ENCODE measurements around the gene OPRL1.

Gene OPRL1

DNA sequence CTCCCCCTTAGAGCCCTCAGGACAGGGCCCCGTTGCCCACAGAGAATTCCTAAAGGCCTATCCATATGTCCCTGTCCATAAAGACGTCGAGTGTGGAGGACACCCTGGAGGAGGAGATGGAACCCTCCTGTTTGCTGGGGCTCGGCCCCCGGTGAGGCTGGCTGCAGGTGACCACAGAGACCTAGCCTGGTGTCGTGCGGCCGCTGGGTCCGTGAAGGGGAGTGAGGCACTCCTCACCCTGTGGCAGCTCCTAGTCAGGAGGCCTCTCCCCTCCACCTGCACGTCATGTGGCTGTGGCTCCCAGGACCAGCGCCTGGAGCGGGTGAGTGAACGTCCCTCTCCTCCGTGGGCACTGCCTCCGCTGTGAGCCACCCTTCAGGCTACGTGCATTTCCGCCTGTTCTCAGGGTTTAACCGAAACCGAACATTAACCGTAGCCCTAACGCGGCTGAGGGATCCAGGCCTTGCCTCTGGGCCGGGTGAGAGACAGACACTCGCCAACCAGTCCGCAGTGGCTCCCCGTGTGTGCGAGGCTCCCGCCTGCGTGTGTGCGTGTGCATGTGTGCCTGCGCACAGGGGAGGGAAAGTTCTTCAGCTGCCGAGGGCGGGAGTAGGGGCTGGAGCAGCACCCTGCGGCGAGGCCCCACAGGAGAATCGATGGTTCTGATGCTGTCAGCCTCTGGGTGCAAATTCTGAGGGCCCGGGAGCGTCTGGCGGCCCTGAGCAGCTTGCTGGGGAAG lies 22.8 kb upstream of the OPRL1 start:
- no peak for DNase-seq

- peak; percentile 71 for DNase-seq
These were observed 22.0 kb upstream of the OPRL1 start for GRCh38 chr20:64057628-64058498.

GRCh38 chr20:64058536-64058935 lies 21.3 kb upstream of the OPRL1 start:
- no peak for DNase-seq

- DNase-seq: no peak
These were observed 17.6 kb upstream of the OPRL1 start for GRCh38 chr20:64062276-64062595.

DNA sequence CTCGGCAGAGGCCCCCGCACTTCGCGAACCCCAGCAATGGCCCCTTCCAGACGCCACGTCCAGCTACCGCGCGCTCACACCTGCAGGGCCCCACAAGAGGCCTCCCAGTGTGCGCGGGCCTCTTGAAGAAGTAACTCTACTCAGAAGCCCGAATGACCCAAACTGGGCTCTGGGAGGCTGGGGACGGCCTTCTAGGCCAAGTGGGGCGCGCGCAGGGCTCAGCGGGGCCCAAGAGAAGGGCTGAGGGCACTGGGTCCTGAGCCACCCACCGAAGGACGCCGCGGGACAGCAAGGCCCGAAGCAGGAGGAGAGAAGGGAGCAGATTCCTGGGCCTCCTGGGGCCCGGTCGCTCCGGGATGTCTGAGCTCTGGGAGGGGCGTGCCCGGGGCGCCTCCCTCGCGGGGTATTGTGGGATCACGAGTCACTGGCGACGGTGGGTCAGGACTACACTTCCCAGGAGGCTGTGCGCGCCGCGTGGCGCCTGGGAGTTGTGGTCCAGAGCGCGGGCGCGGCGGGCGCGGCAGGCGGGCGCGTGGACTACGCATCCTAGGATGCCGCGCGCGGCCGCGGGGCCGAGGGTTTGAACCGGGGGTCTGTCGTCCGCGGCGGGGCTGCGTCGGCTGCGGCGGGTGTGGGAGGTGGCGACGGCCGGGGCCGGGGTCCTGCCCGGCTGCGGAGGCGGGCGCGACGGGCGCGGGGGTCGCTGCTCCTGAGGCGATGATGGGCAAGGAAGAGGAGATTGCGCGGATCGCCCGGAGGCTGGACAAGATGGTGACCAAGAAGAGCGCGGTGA lies 17.1 kb upstream of the OPRL1 start, which contains the start of gene TCEA2:
Gene TCEA2 (plus strand): TSS at position 603 of the 793 bp plus-strand sequence. CDS start 115 bp downstream, at position 718.
- peak; percentile 86 for DNase-seq

DNA sequence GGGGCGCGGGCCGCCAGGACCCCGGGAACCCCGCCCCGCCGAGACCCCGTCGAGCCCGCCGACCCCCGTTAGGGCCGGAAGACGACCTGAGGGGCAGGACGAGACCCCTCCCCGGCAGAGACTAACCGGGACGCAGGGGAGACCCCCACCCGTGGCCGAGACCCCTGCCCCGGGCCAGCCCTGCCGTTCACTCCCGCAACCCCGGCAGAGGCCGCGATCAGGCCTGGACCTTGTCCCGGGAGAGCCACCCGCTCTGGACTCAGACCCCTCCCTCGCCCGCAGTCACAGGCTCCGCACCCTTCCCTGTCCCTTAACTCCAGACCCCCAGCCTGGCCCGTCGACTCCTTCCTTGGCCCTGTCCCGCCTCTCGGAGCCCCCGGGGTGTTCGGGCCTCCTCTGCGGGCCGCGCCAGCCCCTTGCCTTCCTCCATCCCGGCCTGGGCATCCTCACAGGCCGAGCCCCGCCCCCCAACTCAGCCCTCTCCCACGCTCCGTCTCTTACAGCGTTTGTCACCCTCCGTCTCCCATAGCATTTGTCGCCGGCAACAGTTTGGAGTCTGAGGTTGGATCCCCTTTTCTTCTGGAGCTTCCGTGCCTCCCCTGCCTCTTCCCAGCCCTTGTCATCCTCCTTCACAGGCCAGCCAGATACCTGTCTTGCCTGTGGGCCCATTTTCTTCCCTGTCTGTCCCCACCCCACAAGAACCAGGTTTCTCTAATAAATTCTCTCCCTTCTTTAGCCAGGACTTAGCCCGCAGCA lies 16.3 kb upstream of the OPRL1 start:
- no peak for DNase-seq

DNA sequence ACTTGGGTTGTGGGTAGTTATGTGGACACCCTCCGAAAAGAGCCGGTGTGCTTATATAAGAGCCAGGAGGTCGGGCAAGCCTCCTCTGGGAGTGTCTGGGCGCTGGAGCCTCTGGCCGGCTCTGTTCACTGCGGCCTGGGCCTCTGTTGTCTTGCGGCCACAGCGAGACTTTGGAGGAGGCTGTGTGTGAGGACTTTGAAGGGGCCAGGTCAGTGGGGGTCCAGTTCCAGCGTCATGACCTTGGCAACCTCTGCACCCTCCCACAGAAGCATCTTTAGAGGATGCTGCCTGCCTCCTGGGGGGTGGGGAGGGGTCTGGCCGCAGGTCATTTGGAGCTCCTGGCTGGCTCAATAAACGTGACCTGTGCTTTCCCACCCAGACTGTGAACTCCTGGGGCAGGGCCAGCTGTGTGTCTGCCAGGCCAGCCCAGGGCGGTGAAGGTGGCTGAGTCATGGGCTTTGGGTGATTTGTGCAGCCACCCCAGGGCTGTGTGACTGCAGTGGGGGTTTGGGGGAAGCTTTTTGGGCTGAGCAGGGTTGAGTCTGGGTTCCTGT lies 15.7 kb upstream of the OPRL1 start:
- no peak for DNase-seq

DNA sequence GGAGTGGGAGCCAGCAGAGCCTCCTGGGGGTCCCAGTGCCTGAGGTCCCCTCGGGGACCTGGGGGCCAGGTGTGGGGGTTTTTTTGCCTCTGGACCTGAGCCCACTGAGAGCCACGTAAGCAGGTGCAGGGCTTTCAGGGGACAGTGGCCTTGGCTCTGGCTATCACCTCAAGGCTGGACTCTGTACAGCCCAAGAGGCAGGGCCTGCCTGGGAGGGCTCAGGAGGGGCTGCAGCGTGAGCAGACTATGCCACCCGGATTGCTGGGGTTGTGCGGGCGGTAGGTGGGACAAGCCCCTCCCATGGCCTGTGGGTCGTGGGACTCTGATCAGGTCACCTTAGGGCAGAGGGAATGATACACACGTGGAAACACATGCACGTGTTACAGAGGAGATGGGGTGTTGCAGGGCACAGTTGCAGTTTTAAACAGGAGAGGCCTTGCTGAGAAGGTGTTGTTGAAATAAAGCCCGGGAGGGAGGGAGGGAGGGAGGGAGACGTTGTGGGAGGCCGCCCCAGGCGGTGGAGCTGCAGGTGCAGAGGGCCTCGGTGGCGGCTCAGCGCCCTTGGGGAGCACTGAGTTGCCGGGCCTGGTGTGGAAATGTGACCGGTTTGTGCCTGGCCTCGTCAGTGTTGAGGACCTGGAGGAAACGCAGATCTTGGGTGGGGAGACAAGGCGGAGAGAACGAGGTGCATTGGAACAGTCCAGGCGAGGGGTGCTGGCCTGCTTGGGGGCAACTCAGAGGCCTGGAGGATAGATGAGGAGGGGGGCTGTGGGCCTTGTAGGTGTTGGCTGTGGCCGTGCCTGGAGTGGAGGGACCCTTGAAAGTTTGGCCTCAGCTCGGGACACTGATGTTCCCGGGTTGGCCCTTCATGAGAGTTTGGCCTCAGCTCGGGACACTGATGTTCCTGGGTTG lies 14.6 kb upstream of the OPRL1 start:
- no peak for DNase-seq

DNA sequence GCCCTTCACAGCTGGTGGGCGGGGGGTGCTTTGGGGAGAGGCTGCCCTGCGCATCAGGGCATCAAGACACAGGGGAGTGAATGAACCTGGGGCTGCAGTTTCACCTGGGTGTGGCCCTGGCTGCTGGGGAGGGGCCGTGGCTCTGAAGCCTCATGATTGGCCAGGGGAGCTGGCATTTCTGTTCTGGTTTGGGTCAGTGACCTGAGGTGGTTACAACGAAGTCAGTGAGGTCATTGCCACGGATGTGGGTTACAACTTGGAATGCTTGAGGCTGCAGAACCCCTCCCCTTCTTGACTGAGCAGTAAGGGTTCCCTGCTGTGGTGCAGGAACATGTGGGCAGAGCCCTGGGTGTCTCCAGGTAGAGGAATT lies 13.9 kb upstream of the OPRL1 start:
- DNase-seq: no peak

- DNase-seq: no peak
These were observed 12.8 kb upstream of the OPRL1 start for GRCh38 chr20:64067005-64067632.

DNA sequence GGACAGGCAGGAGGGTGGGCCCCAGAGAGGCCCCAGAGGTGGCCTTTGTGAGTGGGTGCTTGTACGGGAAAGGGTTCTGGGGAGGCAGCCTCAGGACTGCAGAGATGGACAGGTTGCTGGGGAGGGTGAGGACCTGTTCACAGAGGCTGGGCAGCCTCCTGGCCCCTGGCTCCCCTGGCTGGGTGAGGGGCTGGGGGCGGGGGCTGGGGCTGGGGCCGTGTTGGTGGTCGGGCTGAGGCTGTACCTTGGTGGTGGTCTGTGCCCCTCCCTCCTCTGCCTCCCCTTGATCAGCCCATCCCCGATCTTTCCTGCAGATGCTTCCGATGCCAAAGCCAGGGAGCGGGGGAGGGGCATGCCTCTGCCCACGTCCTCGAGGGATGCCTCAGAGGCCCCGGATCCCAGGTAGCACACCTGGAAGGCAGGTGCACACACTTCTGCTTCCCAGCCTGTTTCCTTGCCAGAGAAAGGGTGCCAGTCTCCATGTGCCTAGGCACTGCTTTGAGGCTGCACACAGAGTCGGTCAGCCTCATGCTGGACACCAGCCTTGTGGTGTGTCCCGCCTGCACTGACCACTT lies 12.1 kb upstream of the OPRL1 start:
- DNase-seq: no peak

DNA sequence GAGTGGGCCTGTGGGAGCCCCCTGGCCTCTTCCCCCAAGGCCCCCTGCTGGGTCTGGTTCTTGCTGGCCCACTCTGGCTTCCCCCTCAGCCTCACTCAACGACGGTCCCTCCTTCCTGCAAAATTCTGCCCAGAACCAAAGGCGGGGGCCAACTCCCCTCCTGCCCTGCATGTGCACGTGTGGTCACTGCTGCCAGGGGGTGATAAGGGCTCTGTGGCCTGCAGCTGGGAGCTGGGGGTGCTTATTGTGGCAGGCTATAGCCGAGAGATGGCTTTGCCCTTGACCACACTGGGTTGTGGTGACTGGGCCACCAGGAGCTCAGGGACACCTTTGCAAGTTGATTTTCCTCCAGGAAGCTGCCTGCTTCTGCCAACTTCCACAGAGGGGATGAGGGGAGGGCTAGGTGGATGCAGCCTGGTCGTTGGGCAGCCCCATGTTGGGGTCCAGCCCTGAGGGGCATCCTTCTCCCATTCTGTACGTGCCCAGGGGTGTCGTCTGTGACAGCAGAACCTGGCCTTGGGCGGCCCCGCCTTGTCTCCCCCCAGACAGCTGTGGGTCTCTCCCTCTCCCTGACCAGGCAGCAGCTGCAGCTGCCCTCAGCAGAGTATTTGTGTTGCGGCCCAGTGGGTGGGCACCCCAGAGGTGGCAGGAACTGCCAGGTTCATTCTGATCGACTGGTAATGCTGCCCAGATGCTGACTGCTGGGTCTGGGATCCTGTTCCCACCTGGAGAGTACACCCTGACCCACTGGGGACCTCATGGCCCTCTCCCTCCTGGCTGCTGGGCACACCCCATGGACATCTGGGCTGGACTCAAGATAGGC lies 11.3 kb upstream of the OPRL1 start:
- DNase-seq: no peak

DNA sequence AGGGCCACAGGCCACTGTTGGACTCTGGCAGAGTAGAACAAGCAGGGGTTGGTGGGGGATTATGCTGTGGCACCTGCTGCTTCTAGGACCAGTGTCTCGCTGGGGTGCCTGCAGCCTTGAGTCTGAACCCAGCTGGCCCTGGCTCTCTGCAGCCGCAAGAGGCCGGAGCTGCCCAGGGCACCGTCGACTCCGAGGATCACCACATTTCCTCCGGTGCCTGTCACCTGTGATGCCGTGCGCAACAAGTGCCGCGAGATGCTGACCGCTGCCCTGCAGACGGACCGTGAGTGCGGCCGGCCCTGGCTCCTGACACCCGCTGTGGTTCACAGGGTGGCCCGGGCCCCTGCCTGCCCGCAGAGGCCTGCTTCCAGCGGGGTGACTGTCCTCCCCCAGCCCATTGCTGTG lies 10.7 kb upstream of the OPRL1 start:
- DNase-seq: no peak

DNA sequence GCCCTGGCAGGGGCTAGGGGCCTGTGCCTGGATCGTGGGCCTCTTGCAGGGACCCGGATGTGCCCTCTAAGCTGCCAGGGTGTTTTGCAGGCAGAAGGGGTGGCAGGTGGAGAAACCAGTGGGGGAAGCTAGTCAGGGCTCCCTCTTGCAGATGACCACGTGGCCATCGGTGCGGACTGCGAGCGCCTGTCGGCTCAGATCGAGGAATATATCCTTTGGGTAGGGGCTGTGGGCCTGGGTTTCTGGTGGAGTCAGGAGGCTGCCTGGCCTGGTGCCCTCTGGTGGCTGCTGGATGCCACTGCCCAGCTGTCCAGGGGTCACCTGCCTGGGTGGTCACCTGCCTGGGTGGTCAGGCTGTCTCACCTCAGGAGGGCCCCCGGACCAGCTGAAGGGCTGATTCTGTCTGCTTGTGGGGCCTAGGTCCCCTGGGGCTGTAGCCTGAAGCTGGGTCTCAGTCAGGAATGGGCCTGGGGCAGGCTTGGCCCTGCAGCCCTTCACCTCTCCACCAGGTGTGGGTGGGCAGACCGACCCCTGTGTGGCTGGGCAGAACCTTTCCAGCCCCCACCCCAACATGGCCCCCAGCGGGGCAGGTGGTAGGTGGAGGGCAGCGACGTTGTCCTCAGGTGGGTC lies 10.2 kb upstream of the OPRL1 start:
- DNase-seq: no peak

DNA sequence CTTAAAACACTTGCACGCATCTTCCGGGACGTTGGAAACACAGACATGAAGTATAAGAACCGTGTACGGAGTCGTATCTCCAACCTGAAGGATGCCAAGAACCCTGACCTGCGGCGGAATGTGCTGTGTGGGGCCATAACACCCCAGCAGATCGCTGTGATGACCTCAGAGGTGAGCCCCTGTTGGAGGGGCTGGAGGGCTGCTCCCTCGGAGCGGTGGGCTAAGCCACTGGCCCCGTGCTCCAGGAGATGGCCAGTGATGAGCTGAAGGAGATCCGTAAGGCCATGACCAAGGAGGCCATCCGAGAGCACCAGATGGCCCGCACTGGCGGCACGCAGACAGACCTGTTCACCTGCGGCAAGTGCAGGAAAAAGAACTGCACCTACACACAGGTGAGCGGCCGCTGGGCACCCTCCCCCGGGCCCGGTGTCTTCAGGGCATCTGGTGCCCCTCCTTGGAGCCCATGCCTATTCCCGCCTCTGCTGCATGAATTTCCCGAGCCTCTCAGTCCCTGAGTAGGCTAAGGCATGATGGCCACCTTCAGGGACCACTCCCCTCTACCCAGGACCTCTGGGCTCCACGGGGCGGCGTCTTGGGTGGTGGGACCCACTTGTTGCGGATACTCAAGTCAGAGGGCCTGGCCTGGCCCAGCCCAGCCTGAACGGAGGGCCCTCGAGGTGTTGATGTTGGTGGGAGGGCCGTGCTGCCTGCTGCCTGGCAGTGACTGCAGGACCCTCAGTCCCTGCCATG lies 9.5 kb upstream of the OPRL1 start:
- DNase-seq: no peak

- no peak for DNase-seq
These were observed 8.2 kb upstream of the OPRL1 start for GRCh38 chr20:64071341-64072332.
